H9 (cell line): ENCODE measurements around the gene MAPK8IP1. TPM values are rescaled to one million over a fixed set of nuclear protein-coding genes. Genes with fewer than 3 reads are reported as not detected.

ENCODE experiments used
- DNase-seq: peaks from one replicate; pipeline ENCODE4 v3.0.0-alpha.2; 2017
- H2AFZ ChIP-seq: one replicate; pipeline ENCODE4 v1.6.1; 2013; ENCODE audit warnings: mild to moderate bottlenecking, low read length, control low read depth, moderate library complexity
- H2AK5ac ChIP-seq: 2 replicates; pipeline ENCODE4 v1.6.1; 2013; ENCODE audit warnings: low read length, control low read depth, mixed read lengths; ENCODE audit not compliant: insufficient read length
- H2BK120ac ChIP-seq: one replicate; pipeline ENCODE4 v1.6.1; 2013; ENCODE audit warnings: low read depth, mild to moderate bottlenecking, low read length, control low read depth, inconsistent platforms; ENCODE audit not compliant: poor library complexity, severe bottlenecking
- H2BK12ac ChIP-seq: 2 replicates; pipeline ENCODE4 v1.6.1; 2013; ENCODE audit warnings: low read length, control low read depth, mixed read lengths, low read depth; ENCODE audit not compliant: insufficient read length
- H2BK15ac ChIP-seq: 2 replicates; pipeline ENCODE4 v1.6.1; 2013; ENCODE audit warnings: low read depth, low read length, control low read depth
- H2BK20ac ChIP-seq: one replicate; pipeline ENCODE4 v1.6.1; 2013; ENCODE audit warnings: low read depth, mild to moderate bottlenecking, low read length, control low read depth, inconsistent platforms; ENCODE audit not compliant: poor library complexity, severe bottlenecking
- H2BK5ac ChIP-seq: 2 replicates; pipeline ENCODE4 v1.6.1; 2013; ENCODE audit warnings: low read length, control low read depth, mixed read lengths; ENCODE audit not compliant: insufficient read length
- H3K14ac ChIP-seq: 2 replicates; pipeline ENCODE4 v1.6.1; 2013; ENCODE audit warnings: low read length, control low read depth; ENCODE audit not compliant: insufficient read depth
- H3K18ac ChIP-seq: 2 replicates; pipeline ENCODE4 v1.6.1; 2013; ENCODE audit warnings: low read depth, mild to moderate bottlenecking, mixed read lengths, low read length, control low read depth; ENCODE audit not compliant: insufficient read length
- H3K23ac ChIP-seq: 2 replicates; pipeline ENCODE4 v1.6.1; 2013; ENCODE audit warnings: low read length, control low read depth, mixed read lengths, low read depth; ENCODE audit not compliant: insufficient read length
- H3K23me2 ChIP-seq: 2 replicates; pipeline ENCODE4 v1.6.1; 2013; ENCODE audit warnings: low read depth, mild to moderate bottlenecking, mixed read lengths, low read length, control low read depth; ENCODE audit not compliant: insufficient read length, poor library complexity, severe bottlenecking
- H3K27ac ChIP-seq: 2 replicates; pipeline ENCODE4 v1.5.1; 2013; ENCODE audit warnings: low read length, control low read depth, mixed read lengths, low read depth; ENCODE audit not compliant: insufficient read length
- H3K27me3 ChIP-seq: 2 replicates; pipeline ENCODE4 v1.6.1; 2013; ENCODE audit warnings: low read length, control low read depth, inconsistent platforms; ENCODE audit not compliant: insufficient read depth
- H3K4ac ChIP-seq: 2 replicates; pipeline ENCODE4 v1.6.1; 2013; ENCODE audit warnings: low read depth, mild to moderate bottlenecking, control low read depth, inconsistent platforms, low read length, moderate library complexity
- H3K4me1 ChIP-seq: 2 replicates; pipeline ENCODE4 v1.6.1; 2013; ENCODE audit warnings: low read length, control low read depth, inconsistent platforms; ENCODE audit not compliant: insufficient read depth
- H3K4me2 ChIP-seq: 2 replicates; pipeline ENCODE4 v1.6.1; 2013; ENCODE audit warnings: low read length, control low read depth, mixed read lengths; ENCODE audit not compliant: insufficient read length, insufficient read depth
- H3K56ac ChIP-seq: 2 replicates; pipeline ENCODE4 v1.6.1; 2013; ENCODE audit warnings: low read depth, mild to moderate bottlenecking, mixed read lengths, low read length, control low read depth; ENCODE audit not compliant: insufficient read length
- H3K79me1 ChIP-seq: 2 replicates; pipeline ENCODE4 v1.6.1; 2013; ENCODE audit warnings: low read depth, mild to moderate bottlenecking, moderate library complexity, low read length, control low read depth, inconsistent platforms; ENCODE audit not compliant: insufficient read depth, poor library complexity, severe bottlenecking
- H3K79me2 ChIP-seq: 2 replicates; pipeline ENCODE4 v1.6.1; 2013; ENCODE audit warnings: low read length, control low read depth, inconsistent platforms; ENCODE audit not compliant: insufficient read depth
- H3K9ac ChIP-seq: 2 replicates; pipeline ENCODE4 v1.6.1; 2013; ENCODE audit warnings: low read length, control low read depth, mixed read lengths; ENCODE audit not compliant: insufficient read length; ENCODE audit errors: extremely low read depth
- H3K9me3 ChIP-seq: one replicate; pipeline ENCODE4 v1.6.1; 2013; ENCODE audit warnings: low read depth, low read length, inconsistent platforms; ENCODE audit not compliant: control insufficient read depth
- H3T11ph ChIP-seq: one replicate; pipeline ENCODE4 v1.6.1; 2013; ENCODE audit warnings: mild to moderate bottlenecking, low read length, control low read depth, inconsistent platforms
- H4K20me1 ChIP-seq: one replicate; pipeline ENCODE4 v1.6.1; 2013; ENCODE audit not compliant: control insufficient read depth, insufficient read length, insufficient read depth
- H4K5ac ChIP-seq: 2 replicates; pipeline ENCODE4 v1.6.1; 2013; ENCODE audit warnings: low read depth, mild to moderate bottlenecking, mixed read lengths, low read length, control low read depth; ENCODE audit not compliant: insufficient read length
- H4K8ac ChIP-seq: replicated peaks from 2 replicates; pipeline ENCODE4 v1.6.1; 2013; ENCODE audit warnings: low read length, control low read depth, mixed read lengths, low read depth; ENCODE audit not compliant: insufficient read length
- H4K91ac ChIP-seq: 2 replicates; pipeline ENCODE4 v1.6.1; 2013; ENCODE audit warnings: low read depth, mild to moderate bottlenecking, moderate library complexity, mixed read lengths, low read length, control low read depth; ENCODE audit not compliant: insufficient read length
- H3K27ac Mint-ChIP-seq, 3 experiments: 2 replicates in 2 of 3; 3 replicates in 1 of 3; pipeline ENCODE4 v1.8.0; 2020 to 2021; ENCODE audit warnings: mixed read lengths in 3 of 3, mild to moderate bottlenecking in 1 of 3, moderate library complexity in 1 of 3
- H3K27me3 Mint-ChIP-seq: 2 replicates; pipeline ENCODE4 v1.8.0; 2021; ENCODE audit warnings: low read depth, mild to moderate bottlenecking, moderate library complexity, mixed read lengths
- H3K36me3 Mint-ChIP-seq, 3 experiments: 2 replicates in 2 of 3; 3 replicates in 1 of 3; pipeline ENCODE4 v1.8.0; 2020 to 2021; ENCODE audit warnings: low read depth in 3 of 3, mixed read lengths in 3 of 3; ENCODE audit not compliant: insufficient read depth in 1 of 3
- H3K4me1 Mint-ChIP-seq, 2 experiments: 2 replicates each; pipeline ENCODE4 v1.8.0; 2020; ENCODE audit warnings: mixed read lengths in 2 of 2
- H3K4me3 Mint-ChIP-seq, 2 experiments: 2 replicates in 1 of 2; 3 replicates in 1 of 2; pipeline ENCODE4 v1.8.0; 2020 to 2021; ENCODE audit warnings: mild to moderate bottlenecking in 2 of 2, mixed read lengths in 2 of 2, moderate library complexity in 1 of 2
- H3K9me3 Mint-ChIP-seq, 2 experiments: 2 replicates in 1 of 2; 3 replicates in 1 of 2; pipeline ENCODE4 v1.8.0; 2020; ENCODE audit warnings: mild to moderate bottlenecking in 2 of 2, mixed read lengths in 2 of 2, moderate library complexity in 1 of 2
- CTCF ChIP-seq: fragments of 200-600 bp; sonication (generic); conservative IDR thresholded peaks from 3 replicates; pipeline ENCODE4 v1.8.0; 2021; ENCODE audit warnings: antibody characterized with exemption, mild to moderate bottlenecking
- whole genome bisulfite sequencing: extraction: QIAGEN DNeasy Blood & Tissue Kit; methylation state at CpG from one replicate; pipeline ENCODE4 v1.1.7; 2013; ENCODE audit warnings: missing lambda C conversion rate, low lambda C conversion rate, mixed read lengths; ENCODE audit not compliant: insufficient read length; ENCODE audit errors: extremely low coverage; 5-methylcytosine and 5-hydroxymethylcytosine counted together
- total RNA-seq: library from RNA; stranded (reverse); gene quantifications from 2 replicates; pipeline ENCODE4 v1.2.1, GENCODE V29; 2021

Gene MAPK8IP1
- total RNA-seq, 1 experiment from 2014 or later: 30.2 TPM

GRCh38 chr11:45936511-45937054, 51.1 kb downstream of the MAPK8IP1 start:
- no peak overlapping the region for H2BK120ac ChIP-seq
- H3K9me3 ChIP-seq: no peaks in the 10 kb centered on the region
- no peaks in the 10 kb centered on the region for H3K79me2 ChIP-seq
- Mint-ChIP-seq H3K36me3 (peaks cover 0 to 34% (median 34%) of the 10 kb centered on the region in 3 experiments), H3K27ac (no peak overlapping the region), H3K27me3 (no peaks in the 10 kb centered on the region), H3K9me3 (no peaks in the 10 kb centered on the region), H3K4me3 (no peak overlapping the region), H3K4me1 (peaks cover 10 to 20% of the 10 kb centered on the region in 2 experiments)
- no peaks in the 10 kb centered on the region for H3K23me2 ChIP-seq
- no peaks in the 10 kb centered on the region for H4K20me1 ChIP-seq
- H2BK5ac ChIP-seq: no peak overlapping the region
- H3K18ac ChIP-seq: no peak overlapping the region
- no peak overlapping the region for H3K14ac ChIP-seq
- DNase-seq: no peak
- H3T11ph ChIP-seq: no peak overlapping the region
- no peak overlapping the region for H2AFZ ChIP-seq
- no peak overlapping the region for H3K4ac ChIP-seq
- H3K56ac ChIP-seq: no peak overlapping the region
- no peaks in the 10 kb centered on the region for H3K79me1 ChIP-seq
- H2BK15ac ChIP-seq: no peak overlapping the region
- no peak overlapping the region for H3K9ac ChIP-seq
- H3K23ac ChIP-seq: no peak overlapping the region
- TF ChIP-seq CTCF: no peak
- WGBS: no CpG with 5 or more reads among the region's 4 CpGs
- H4K8ac ChIP-seq: no peak overlapping the region
- H3K27me3 ChIP-seq: no peaks in the 10 kb centered on the region
- no peak overlapping the region for H3K27ac ChIP-seq
- H4K5ac ChIP-seq: no peak overlapping the region
- H4K91ac ChIP-seq: no peak overlapping the region
- no peak overlapping the region for H3K4me2 ChIP-seq
- H2BK12ac ChIP-seq: no peak overlapping the region
- H3K4me1 ChIP-seq: 0 out of 2 replicates have a peak, but pooled peaks cover 2% of the 10 kb centered on the region
- no peak overlapping the region for H2AK5ac ChIP-seq
- no peak overlapping the region for H2BK20ac ChIP-seq
